Glutamatergic neuron (in vitro differentiated cells): ENCODE data around the gene AKAIN1. TPM values are rescaled to one million over a fixed set of nuclear protein-coding genes. Genes with fewer than 3 reads are reported as not detected.
A peak's percentile ranks its signal among the peaks of the same experiment; 100 is the strongest.

Experiments used
- DNase-seq: peaks from one replicate; pipeline ENCODE4 v3.0.0; 2022
- H3K27ac Mint-ChIP-seq: one replicate; pipeline ENCODE4 v1.8.0; 2020; ENCODE audit warnings: mild to moderate bottlenecking, mixed read lengths, inconsistent platforms; ENCODE audit not compliant: unreplicated experiment
- H3K27me3 Mint-ChIP-seq: one replicate; pipeline ENCODE4 v1.8.0; 2020; ENCODE audit warnings: mild to moderate bottlenecking, moderate library complexity, mixed read lengths, inconsistent platforms; ENCODE audit not compliant: unreplicated experiment
- H3K36me3 Mint-ChIP-seq: one replicate; pipeline ENCODE4 v1.8.0; 2020; ENCODE audit warnings: mild to moderate bottlenecking, mixed read lengths, inconsistent platforms; ENCODE audit not compliant: unreplicated experiment
- H3K4me1 Mint-ChIP-seq: one replicate; pipeline ENCODE4 v1.8.0; 2020; ENCODE audit warnings: mild to moderate bottlenecking, low read depth, mixed read lengths, inconsistent platforms; ENCODE audit not compliant: unreplicated experiment
- H3K4me3 Mint-ChIP-seq: one replicate; pipeline ENCODE4 v1.8.0; 2020; ENCODE audit warnings: mild to moderate bottlenecking, mixed read lengths, inconsistent platforms; ENCODE audit not compliant: unreplicated experiment
- H3K9me3 Mint-ChIP-seq: one replicate; pipeline ENCODE4 v1.8.0; 2020; ENCODE audit warnings: mild to moderate bottlenecking, moderate library complexity, mixed read lengths, inconsistent platforms; ENCODE audit not compliant: unreplicated experiment
- CTCF ChIP-seq: fragments of 200-600 bp; sonication (generic); IDR thresholded peaks from one replicate; pipeline ENCODE4 v1.5.0; 2021; ENCODE audit not compliant: partially characterized antibody, unreplicated experiment
- long read RNA-seq: library from polyadenylated mRNA; unstranded; transcript quantifications from one replicate; pipeline ENCODE4 v2.0.0, GENCODE V29; 2020; ENCODE audit not compliant: unreplicated experiment
- total RNA-seq: library from RNA; stranded (reverse); fragmentation: NEBNext Ultra II Directional; extraction: Animal tissue kit (Norgen Biotek cat#: 25700); gene quantifications from one replicate; pipeline ENCODE4 v1.2.1, GENCODE V29; 2021; ENCODE audit not compliant: unreplicated experiment

AKAIN1 gene
- total RNA-seq = 14.1 TPM
- long read RNA-seq, transcript AKAIN1-202 (2 exons, 523 nt) = major isoform, 8 of 9 reads
- long read RNA-seq, partial matches to known transcripts = 0 of 9 reads
- long read RNA-seq, other reads (novel, unspliced or antisense) = 0 of 9 reads

- Mint-ChIP-seq H3K4me1 (peaks cover 39% of the 10 kb centered on the region), H3K36me3 (no peaks in the 10 kb centered on the region), H3K4me3 (peak within 1 kb of the TSS; percentile 98), H3K27ac (peak within 1 kb of the TSS; percentile 92), H3K9me3 (peaks cover 15% of the 10 kb centered on the region), H3K27me3 (peaks cover 14% of the 10 kb centered on the region)
- DNase-seq = peak; percentile 69
- TF ChIP-seq CTCF = no peak
These were observed at the start of gene AKAIN1 for GRCh38 chr18:5197032-5197434. TSS of gene AKAIN1 (minus strand) at chr18:5197257. CDS start at chr18:5197053, 204 bp downstream.

GRCh38 chr18:5244941-5245340, 47.9 kb upstream of the AKAIN1 start:
- peaks cover 7% of the 10 kb centered on the region for H3K27me3 Mint-ChIP-seq
- no peak for TF ChIP-seq CTCF
- no peaks in the 10 kb centered on the region for H3K36me3 Mint-ChIP-seq
- no peak overlapping the region for H3K27ac Mint-ChIP-seq
- DNase-seq = no peak
- no peaks in the 10 kb centered on the region for H3K9me3 Mint-ChIP-seq
- peaks cover 2% of the 10 kb centered on the region for H3K4me1 Mint-ChIP-seq
- H3K4me3 Mint-ChIP-seq = no peak overlapping the region

- Mint-ChIP-seq H3K27ac (no peak overlapping the region), H3K36me3 (no peaks in the 10 kb centered on the region), H3K4me1 (peaks cover 4% of the 10 kb centered on the region), H3K27me3 (peaks cover 2% of the 10 kb centered on the region), H3K9me3 (peaks cover 4% of the 10 kb centered on the region), H3K4me3 (peak overlapping the region; percentile 88)
- no peak for DNase-seq
- TF ChIP-seq CTCF = no peak
These were observed 42.4 kb upstream of the AKAIN1 start for GRCh38 chr18:5239447-5239846.

GRCh38 chr18:5238371-5238976, 41.4 kb upstream of the AKAIN1 start:
- H3K4me3 Mint-ChIP-seq = peak overlapping the region; percentile 99
- H3K9me3 Mint-ChIP-seq = peaks cover 4% of the 10 kb centered on the region
- H3K4me1 Mint-ChIP-seq = peaks cover 4% of the 10 kb centered on the region
- H3K36me3 Mint-ChIP-seq = no peaks in the 10 kb centered on the region
- H3K27ac Mint-ChIP-seq = peak overlapping the region; percentile 90
- peak; percentile 58 for DNase-seq
- no peak for TF ChIP-seq CTCF
- peaks cover 2% of the 10 kb centered on the region for H3K27me3 Mint-ChIP-seq

- peaks cover 4% of the 10 kb centered on the region for H3K4me1 Mint-ChIP-seq
- H3K4me3 Mint-ChIP-seq = peak overlapping the region; percentile 99
- no peaks in the 10 kb centered on the region for H3K36me3 Mint-ChIP-seq
- H3K27me3 Mint-ChIP-seq = peaks cover 2% of the 10 kb centered on the region
- H3K9me3 Mint-ChIP-seq = peaks cover 4% of the 10 kb centered on the region
- peak; percentile 91 for DNase-seq
- TF ChIP-seq CTCF = peak; percentile 39
- peak overlapping the region; percentile 90 for H3K27ac Mint-ChIP-seq
These were observed 40.8 kb upstream of the AKAIN1 start for GRCh38 chr18:5237723-5238370.
